ENCODE results near the gene RHOA.

RHOA gene

GRCh38 chr3:49456466-49456865, 44.7 kb upstream of the RHOA start:
- TF ChIP-seq REST (IDR thresholded peaks at IDR 0.05; ENCODE audit: insufficient replicate concordance, low read depth) (no peak), GABPA (IDR thresholded peaks at IDR 0.05; ENCODE audit: low read depth) (no peak), CTCF (IDR thresholded peaks at IDR 0.05; ENCODE audit: insufficient read depth, low read length) (no peak), POLR2AphosphoS5 (IDR thresholded peaks at IDR 0.05; ENCODE audit: low read depth) (no peak), SPI1 (IDR thresholded peaks at IDR 0.05; ENCODE audit: borderline replicate concordance, low read depth) (no peak)
- Histone ChIP-seq H3K27me3 (ENCODE audit: insufficient read depth, poor library complexity, severe bottlenecking) (no peaks in the 10 kb centered on the region), H3K27ac (replicated peaks) (no peak overlapping the region), H3K4me3 (replicated peaks; ENCODE audit: insufficient read depth, low read length) (no peak overlapping the region)
- DNase-seq (ENCODE audit: low read depth in 1 of 2, low spot score in 1 of 2): no peak

- Histone ChIP-seq H3K4me3 (replicated peaks; ENCODE audit: insufficient read depth, low read length) (no peak overlapping the region), H3K27me3 (ENCODE audit: insufficient read depth, poor library complexity, severe bottlenecking) (no peaks in the 10 kb centered on the region), H3K27ac (replicated peaks) (no peak overlapping the region)
- TF ChIP-seq SPI1 (IDR thresholded peaks at IDR 0.05; ENCODE audit: borderline replicate concordance, low read depth) (no peak), GABPA (IDR thresholded peaks at IDR 0.05; ENCODE audit: low read depth) (no peak)
- DNase-seq (ENCODE audit: low read depth in 1 of 2, low spot score in 1 of 2): no peak
Measured at GRCh38 chr3:49454898-49455681, 43.3 kb upstream of the RHOA start.

- Histone ChIP-seq H3K4me3 (replicated peaks; ENCODE audit: insufficient read depth, low read length) (no peak overlapping the region), H3K27ac (replicated peaks) (no peak overlapping the region), H3K27me3 (ENCODE audit: insufficient read depth, poor library complexity, severe bottlenecking) (no peaks in the 10 kb centered on the region)
- DNase-seq (ENCODE audit: low read depth in 1 of 2, low spot score in 1 of 2): no peak
- TF ChIP-seq REST (IDR thresholded peaks at IDR 0.05; ENCODE audit: insufficient replicate concordance, low read depth) (no peak), GABPA (IDR thresholded peaks at IDR 0.05; ENCODE audit: low read depth) (no peak), SPI1 (IDR thresholded peaks at IDR 0.05; ENCODE audit: borderline replicate concordance, low read depth) (no peak)
Measured at GRCh38 chr3:49454458-49454857, 42.7 kb upstream of the RHOA start.

GRCh38 chr3:49453621-49454020, 41.8 kb upstream of the RHOA start:
- TF ChIP-seq POLR2AphosphoS5 (IDR thresholded peaks at IDR 0.05; ENCODE audit: low read depth) (no peak), SPI1 (IDR thresholded peaks at IDR 0.05; ENCODE audit: borderline replicate concordance, low read depth) (no peak), GABPA (IDR thresholded peaks at IDR 0.05; ENCODE audit: low read depth) (no peak), CTCF (IDR thresholded peaks at IDR 0.05; ENCODE audit: insufficient read depth, low read length) (no peak), REST (IDR thresholded peaks at IDR 0.05; ENCODE audit: insufficient replicate concordance, low read depth) (no peak)
- Histone ChIP-seq H3K27me3 (ENCODE audit: insufficient read depth, poor library complexity, severe bottlenecking) (no peaks in the 10 kb centered on the region), H3K27ac (replicated peaks) (no peak overlapping the region), H3K4me3 (replicated peaks; ENCODE audit: insufficient read depth, low read length) (no peak overlapping the region)
- no peak for DNase-seq (ENCODE audit: low read depth in 1 of 2, low spot score in 1 of 2)
